Caco-2 (cell line): Measurements from ENCODE around the gene SORD. TPM values are rescaled to one million over a fixed set of nuclear protein-coding genes. Genes with fewer than 3 reads are reported as not detected.
"Not testable (repeated sequence)": the region's sequence is repeated elsewhere in the genome, so short reads cannot be mapped to it uniquely, and the experiment has no call there.

Source experiments
- BruUV-seq: library from RNA; stranded (reverse); fragments of 400-500 nt; replicated peaks from 2 replicates; lab custom pipeline; 2021; lab: Mats Ljungman, UMichigan
- CTCF ChIA-PET: fragments of 300-600 bp; sonication (Branson Sonifier 250); formaldehyde crosslinking; loops from one replicate; lab custom pipeline; 2022; ENCODE audit warnings: antibody characterized with exemption; lab: Charles Lee
- POLR2A ChIA-PET: fragments of 300-600 bp; sonication (Branson Sonifier 250); formaldehyde crosslinking; loops from one replicate; lab custom pipeline; 2022; ENCODE audit warnings: antibody characterized with exemption; lab: Charles Lee
- DNase-seq, 2 experiments: peaks; one replicate each; pipeline versions ENCODE4 v3.0.0 to v3.0.0-alpha.2; 2020 to 2022
- H3K27me3 ChIP-seq: replicated peaks from 2 replicates; pipeline ENCODE4 v1.6.0; 2011; ENCODE audit warnings: low read length; ENCODE audit not compliant: control insufficient read depth, insufficient read depth
- H3K36me3 ChIP-seq: 2 replicates; pipeline ENCODE4 v1.5.1; 2011; ENCODE audit warnings: low read length; ENCODE audit not compliant: control insufficient read depth, insufficient read depth
- H3K4me1 ChIP-seq: fragments of 250-450 bp; sonication (Bioruptor Pico); 2 replicates; pipeline ENCODE4 v1.5.1; 2020; ENCODE audit warnings: mild to moderate bottlenecking
- H3K4me3 ChIP-seq: 2 replicates; pipeline ENCODE4 v1.5.1; 2011; ENCODE audit warnings: low read depth, mild to moderate bottlenecking, control low read depth, low read length
- H3K9me3 ChIP-seq: fragments of 250-450 bp; sonication (Bioruptor Pico); 2 replicates; pipeline ENCODE4 v1.5.1; 2020; ENCODE audit warnings: mild to moderate bottlenecking, moderate library complexity
- H3K27ac Mint-ChIP-seq: one replicate; pipeline ENCODE4 v1.8.0; 2022; ENCODE audit warnings: mixed read lengths; ENCODE audit not compliant: unreplicated experiment
- H3K27me3 Mint-ChIP-seq: one replicate; pipeline ENCODE4 v1.8.0; 2022; ENCODE audit warnings: mixed read lengths; ENCODE audit not compliant: insufficient read depth, unreplicated experiment
- H3K36me3 Mint-ChIP-seq: one replicate; pipeline ENCODE4 v1.8.0; 2022; ENCODE audit warnings: mild to moderate bottlenecking, mixed read lengths; ENCODE audit not compliant: insufficient read depth, unreplicated experiment
- H3K4me1 Mint-ChIP-seq: one replicate; pipeline ENCODE4 v1.8.0; 2022; ENCODE audit warnings: low read depth, mixed read lengths; ENCODE audit not compliant: unreplicated experiment
- H3K4me3 Mint-ChIP-seq: one replicate; pipeline ENCODE4 v1.8.0; 2022; ENCODE audit warnings: mild to moderate bottlenecking, moderate library complexity, mixed read lengths; ENCODE audit not compliant: unreplicated experiment
- H3K9me3 Mint-ChIP-seq: one replicate; pipeline ENCODE4 v1.8.0; 2022; ENCODE audit warnings: mixed read lengths; ENCODE audit not compliant: unreplicated experiment
- intact Hi-C: fragments of 100-400 bp; cut with micrococcal nuclease; formaldehyde crosslinking; loops from one replicate; pipeline ENCODE4 v1.10.0; 2022; ENCODE audit not compliant: unreplicated experiment
- total RNA-seq: library from RNA; stranded (reverse); gene quantifications from 2 replicates; pipeline ENCODE4 v1.2.3, GENCODE V29; 2022
- TF ChIP-seq, protein P1 (sequence below), 2 experiments: fragments of 200-600 bp in 1 of 2; IDR thresholded peaks; 1 replicate in 1 of 2; 2 replicates in 1 of 2; pipeline versions ENCODE4 v1.5.1 to v1.8.0; 2011 to 2022; ENCODE audit warnings: antibody characterized with exemption in 1 of 2, control low read depth in 1 of 2, inconsistent platforms in 1 of 2, low read depth in 1 of 2, low read length in 1 of 2, mild to moderate bottlenecking in 1 of 2, moderate library complexity in 1 of 2; ENCODE audit not compliant: insufficient read depth in 1 of 2, severe bottlenecking in 1 of 2, unreplicated experiment in 1 of 2

The SORD gene
- total RNA-seq, 1 experiment from 2014 or later = 79.7 TPM

DNA sequence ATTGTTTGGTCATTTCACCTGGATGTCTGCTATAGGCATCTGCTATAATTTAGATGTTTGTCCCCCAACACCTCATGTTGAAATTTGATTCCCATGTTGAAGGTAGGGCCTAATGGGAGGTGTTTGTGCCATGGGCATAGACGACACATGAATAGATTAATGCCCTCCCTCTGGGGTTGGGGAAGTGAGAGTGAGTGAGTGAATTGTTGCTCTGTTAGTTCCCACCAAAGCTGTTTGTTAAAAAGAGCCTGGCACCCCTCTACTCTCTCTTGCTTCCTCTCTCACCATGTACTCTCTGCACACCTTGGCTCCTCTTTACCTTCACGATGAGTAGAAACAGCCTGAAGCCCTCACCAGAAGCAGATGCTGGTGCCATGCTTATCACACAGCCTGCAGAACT is 23.9 kb upstream of the SORD start:
- H3K36me3 ChIP-seq = no peaks in the 10 kb centered on the region
- H3K27me3 ChIP-seq = no peaks in the 10 kb centered on the region
- TF ChIP-seq, protein P1, sequence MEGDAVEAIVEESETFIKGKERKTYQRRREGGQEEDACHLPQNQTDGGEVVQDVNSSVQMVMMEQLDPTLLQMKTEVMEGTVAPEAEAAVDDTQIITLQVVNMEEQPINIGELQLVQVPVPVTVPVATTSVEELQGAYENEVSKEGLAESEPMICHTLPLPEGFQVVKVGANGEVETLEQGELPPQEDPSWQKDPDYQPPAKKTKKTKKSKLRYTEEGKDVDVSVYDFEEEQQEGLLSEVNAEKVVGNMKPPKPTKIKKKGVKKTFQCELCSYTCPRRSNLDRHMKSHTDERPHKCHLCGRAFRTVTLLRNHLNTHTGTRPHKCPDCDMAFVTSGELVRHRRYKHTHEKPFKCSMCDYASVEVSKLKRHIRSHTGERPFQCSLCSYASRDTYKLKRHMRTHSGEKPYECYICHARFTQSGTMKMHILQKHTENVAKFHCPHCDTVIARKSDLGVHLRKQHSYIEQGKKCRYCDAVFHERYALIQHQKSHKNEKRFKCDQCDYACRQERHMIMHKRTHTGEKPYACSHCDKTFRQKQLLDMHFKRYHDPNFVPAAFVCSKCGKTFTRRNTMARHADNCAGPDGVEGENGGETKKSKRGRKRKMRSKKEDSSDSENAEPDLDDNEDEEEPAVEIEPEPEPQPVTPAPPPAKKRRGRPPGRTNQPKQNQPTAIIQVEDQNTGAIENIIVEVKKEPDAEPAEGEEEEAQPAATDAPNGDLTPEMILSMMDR (IDR thresholded peaks at IDR 0.05; ENCODE audit: insufficient read depth in 1 of 2, low read depth in 1 of 2, low read length in 1 of 2, severe bottlenecking in 1 of 2, unreplicated experiment in 1 of 2) = no peak
- no peak overlapping the region for H3K27ac Mint-ChIP-seq
- DNase-seq = no peak
- CTCF ChIA-PET = no interaction called here
- intact Hi-C loops = no loop called here
- H3K4me1 ChIP-seq = peaks cover 3% of the 10 kb centered on the region; the same call in 1 of the 2 replicates
- H3K4me1 Mint-ChIP-seq = peaks cover 8% of the 10 kb centered on the region
- no peaks in the 10 kb centered on the region for H3K9me3 ChIP-seq
- no TSS peak for BruUV-seq
- no peak overlapping the region for H3K4me3 ChIP-seq
- H3K9me3 Mint-ChIP-seq = no peaks in the 10 kb centered on the region
- H3K4me3 Mint-ChIP-seq = no peak overlapping the region
- no peaks in the 10 kb centered on the region for H3K36me3 Mint-ChIP-seq
- POLR2A ChIA-PET = no interaction called here
- H3K27me3 Mint-ChIP-seq = no peaks in the 10 kb centered on the region

DNA sequence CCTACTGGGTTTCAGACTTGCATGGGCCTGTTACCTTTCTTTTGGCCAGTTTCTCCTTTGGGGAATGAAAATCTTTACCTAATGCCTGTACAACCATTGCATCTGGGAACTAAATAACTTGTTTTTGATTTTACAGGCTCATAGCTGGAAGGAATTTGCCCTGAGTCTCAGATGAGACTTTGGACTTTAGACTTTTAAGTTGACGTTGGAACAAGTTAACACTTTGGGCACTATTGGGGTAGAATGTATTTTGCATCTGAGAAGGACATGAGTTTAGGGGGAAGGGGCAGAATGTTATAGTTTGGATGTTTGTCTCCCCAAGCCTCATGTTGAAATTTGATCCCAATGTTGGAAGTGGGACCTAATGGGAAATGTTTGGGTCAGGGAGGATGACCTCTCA is 21.8 kb upstream of the SORD start:
- H3K27ac Mint-ChIP-seq, H3K4me1 ChIP-seq, H3K4me3 ChIP-seq, POLR2A ChIA-PET, H3K27me3 Mint-ChIP-seq, intact Hi-C loops, CTCF ChIA-PET, H3K9me3 ChIP-seq, H3K36me3 ChIP-seq, H3K27me3 ChIP-seq, H3K4me1 Mint-ChIP-seq, H3K4me3 Mint-ChIP-seq, H3K36me3 Mint-ChIP-seq, H3K9me3 Mint-ChIP-seq, DNase-seq, BruUV-seq: not testable (repeated sequence)

DNA sequence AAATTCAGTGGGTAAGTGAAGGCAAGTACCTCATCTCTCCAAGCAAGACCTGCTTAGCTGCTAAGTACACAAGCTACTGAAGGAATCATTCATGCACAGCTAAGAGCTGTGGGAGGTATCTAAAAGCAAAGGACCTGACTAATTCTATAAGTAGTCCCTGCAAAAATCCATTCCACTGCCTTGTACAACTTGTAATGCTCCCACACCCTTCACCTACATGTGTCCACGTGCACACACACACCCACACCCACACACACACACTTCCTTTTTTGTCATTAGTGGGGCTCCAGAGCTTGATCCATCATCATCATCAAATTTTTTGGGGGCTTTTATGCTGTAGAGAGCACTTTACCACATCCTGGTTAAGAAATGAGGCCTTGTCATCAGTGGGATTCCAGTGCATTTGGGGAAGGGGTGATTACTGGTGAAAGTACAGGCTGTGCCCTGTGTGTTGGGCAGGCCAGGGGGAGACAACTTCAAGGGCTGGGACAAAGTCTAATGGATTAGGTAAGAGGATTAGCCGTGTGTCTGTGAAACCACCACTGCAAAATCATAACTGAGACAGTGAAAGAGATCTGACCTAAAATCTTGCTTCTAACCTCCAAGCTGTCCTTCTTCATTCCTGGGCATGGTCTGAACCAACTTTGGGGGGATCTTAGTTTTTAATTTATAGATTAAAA is 19.1 kb upstream of the SORD start:
- intact Hi-C loops, H3K9me3 ChIP-seq, POLR2A ChIA-PET, H3K4me3 ChIP-seq, H3K36me3 Mint-ChIP-seq, H3K4me3 Mint-ChIP-seq, H3K36me3 ChIP-seq, DNase-seq, H3K27me3 Mint-ChIP-seq, H3K27me3 ChIP-seq, H3K4me1 ChIP-seq, BruUV-seq, CTCF ChIA-PET, H3K27ac Mint-ChIP-seq, H3K4me1 Mint-ChIP-seq, H3K9me3 Mint-ChIP-seq: not testable (repeated sequence)

DNA sequence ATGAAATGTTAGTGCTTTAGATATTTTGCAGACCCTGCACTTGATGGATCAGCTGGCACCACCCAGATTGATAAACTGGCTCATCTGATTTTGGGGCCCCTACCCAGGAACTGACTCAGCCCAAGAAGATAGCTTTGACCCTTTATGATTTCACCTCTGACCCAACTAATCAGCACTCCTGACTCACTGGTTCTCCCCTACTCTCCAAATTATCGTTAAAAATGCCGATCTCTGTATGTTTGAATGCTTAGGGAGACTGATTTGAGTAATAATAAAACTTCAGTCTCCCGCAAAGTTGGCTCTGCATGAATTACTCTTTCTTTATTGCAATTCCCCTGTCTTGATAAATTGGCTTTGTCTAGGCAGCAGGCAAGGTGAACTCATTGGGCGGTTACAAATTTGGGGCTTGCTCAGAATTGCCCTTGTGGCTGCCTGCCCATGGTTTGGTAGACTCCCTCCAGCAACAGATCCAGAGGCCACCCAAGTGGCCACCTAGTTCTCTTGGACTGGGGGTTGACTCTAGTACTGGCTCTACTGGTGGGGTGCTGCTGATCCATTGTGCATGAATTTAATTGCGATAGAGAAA is 18.3 kb upstream of the SORD start:
- POLR2A ChIA-PET, intact Hi-C loops: not testable (repeated sequence)

More for the DNA sequence above, 18.3 kb upstream of the SORD start:
- DNase-seq, H3K27me3 ChIP-seq, H3K4me1 Mint-ChIP-seq, H3K4me1 ChIP-seq, H3K9me3 ChIP-seq, H3K9me3 Mint-ChIP-seq, H3K27me3 Mint-ChIP-seq, H3K36me3 Mint-ChIP-seq, H3K4me3 ChIP-seq, BruUV-seq, CTCF ChIA-PET, H3K27ac Mint-ChIP-seq, H3K36me3 ChIP-seq, H3K4me3 Mint-ChIP-seq: not testable (repeated sequence)
